Measurements from ENCODE around the gene HCK. TPM values are rescaled to one million over a fixed set of nuclear protein-coding genes. Genes with fewer than 3 reads are reported as not detected.

HCK gene
- polyA plus RNA-seq (2013), result 0.04 TPM in 1 of 2 replicates, not detected in the other

DNA sequence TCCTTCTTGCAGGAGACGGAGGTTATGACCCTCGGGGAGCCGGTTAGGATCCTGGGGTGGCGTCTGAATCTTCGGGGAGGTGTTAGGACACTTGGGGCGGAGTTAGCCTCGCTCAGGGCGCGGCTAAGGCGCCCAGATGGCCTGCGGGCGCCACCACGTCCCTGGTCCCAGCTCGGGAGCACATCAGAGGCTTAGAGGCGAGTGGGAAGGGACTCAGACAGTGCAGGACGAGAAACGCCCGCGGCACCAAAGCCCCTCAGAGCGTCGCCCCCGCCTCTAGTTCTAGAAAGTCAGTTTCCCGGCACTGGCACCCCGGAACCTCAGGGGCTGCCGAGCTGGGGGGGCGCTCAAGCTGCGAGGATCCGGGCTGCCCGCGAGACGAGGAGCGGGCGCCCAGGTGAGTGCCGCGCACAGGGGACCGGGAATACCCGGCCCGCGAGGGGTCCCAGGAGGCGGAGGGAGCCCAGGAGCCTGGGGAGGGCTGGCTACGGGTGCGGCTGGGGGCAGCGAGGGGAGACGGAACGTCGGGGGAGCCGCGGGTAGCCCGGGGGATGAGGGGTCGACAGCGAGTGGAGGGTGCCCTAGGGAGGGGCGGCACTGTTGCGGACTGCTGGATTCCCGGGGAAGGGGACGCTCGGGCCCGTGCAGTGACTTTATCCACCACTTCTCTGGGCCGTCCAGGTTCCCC is at the start of gene HCK:
Gene HCK, plus strand, starts transcription at position 153 of the 688 bp plus-strand sequence.
- Histone ChIP-seq H3K27me3 (ENCODE audit: insufficient read depth, low read length) (peaks cover 40% of the 10 kb centered on the region), H3K9ac (ENCODE audit: low read length) (no peak within 1 kb of the TSS), H4K12ac (ENCODE audit: low read depth, low read length) (no peak within 1 kb of the TSS), H2AFZ (ENCODE audit: insufficient read depth, low read length, poor library complexity) (peak within 1 kb of the TSS; percentile 18), H3K27ac (ENCODE audit: low read depth, low read length) (no peak within 1 kb of the TSS), H3K4me3 (ENCODE audit: low read depth, low read length) (no peak within 1 kb of the TSS), H2BK12ac (ENCODE audit: low read length) (no peak within 1 kb of the TSS), H3K9me3 (ENCODE audit: insufficient read depth, low read depth, low read length) (peaks cover 5% of the 10 kb centered on the region), H3K4me1 (ENCODE audit: control insufficient read depth in 1 of 2, insufficient read depth in 2 of 2, low read length in 2 of 2) (peaks cover 6% of the 10 kb centered on the region in 2 experiments), H3K79me1 (ENCODE audit: low read length) (no peaks in the 10 kb centered on the region), H4K91ac (ENCODE audit: low read depth, low read length) (no peak within 1 kb of the TSS), H3K14ac (ENCODE audit: low read length) (no peak within 1 kb of the TSS), H3K36me3 (ENCODE audit: control insufficient read depth in 1 of 2, insufficient read depth in 2 of 2, low read length in 2 of 2) (no peaks in the 10 kb centered on the region), H3K18ac (ENCODE audit: low read length) (no peak within 1 kb of the TSS), H2BK120ac (ENCODE audit: insufficient read depth, low read length, poor library complexity) (no peak within 1 kb of the TSS), H3K79me2 (ENCODE audit: control insufficient read depth, insufficient read depth, low read length, poor library complexity) (no peaks in the 10 kb centered on the region), H3K4me2 (ENCODE audit: low read length) (peak within 1 kb of the TSS; percentile 44), H2AK5ac (ENCODE audit: low read length) (no peak within 1 kb of the TSS), H3K4ac (ENCODE audit: low read depth, low read length) (no peak within 1 kb of the TSS), H4K8ac (ENCODE audit: low read depth, low read length) (no peak within 1 kb of the TSS), H2BK5ac (ENCODE audit: low read depth, low read length, poor library complexity) (no peak within 1 kb of the TSS), H3K23ac (ENCODE audit: low read length) (no peak within 1 kb of the TSS)
- DNase-seq, result peak in 1 of 2 donors; percentile 41
- WGBS (ENCODE audit: extremely low coverage, insufficient coverage, insufficient read length), result no CpG with 5 or more reads among the region's 58 CpGs

DNA sequence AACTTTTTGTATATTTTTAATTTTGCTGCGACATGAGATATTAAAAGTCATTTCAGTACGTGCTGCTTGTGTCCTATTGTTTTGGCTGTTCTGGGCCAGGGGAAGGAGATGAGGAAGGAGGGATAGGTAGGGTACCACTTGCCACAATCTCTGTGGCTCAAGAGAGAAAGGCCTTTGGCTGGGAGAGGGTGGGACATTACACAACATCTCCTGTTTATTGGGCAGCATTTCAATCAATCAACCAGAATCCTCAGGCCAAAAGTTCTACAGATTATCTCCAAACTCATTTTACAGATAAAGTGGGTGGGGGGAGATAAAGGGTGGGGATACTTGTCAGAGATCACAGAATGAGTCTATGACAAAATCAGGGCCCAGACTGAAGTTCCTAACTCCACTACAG is 48.7 kb upstream of the HCK start:
- Histone ChIP-seq H3K4ac (ENCODE audit: low read depth, low read length) (no peak overlapping the region), H2BK120ac (ENCODE audit: insufficient read depth, low read length, poor library complexity) (no peak overlapping the region), H4K8ac (ENCODE audit: low read depth, low read length) (no peak overlapping the region), H3K23ac (ENCODE audit: low read length) (no peak overlapping the region), H3K79me2 (ENCODE audit: control insufficient read depth, insufficient read depth, low read length, poor library complexity) (no peaks in the 10 kb centered on the region), H3K4me2 (ENCODE audit: low read length) (no peak overlapping the region), H3K4me3 (ENCODE audit: low read depth, low read length) (no peak overlapping the region), H4K12ac (ENCODE audit: low read depth, low read length) (no peak overlapping the region), H3K9ac (ENCODE audit: low read length) (no peak overlapping the region), H2AFZ (ENCODE audit: insufficient read depth, low read length, poor library complexity) (no peak overlapping the region), H3K79me1 (ENCODE audit: low read length) (no peaks in the 10 kb centered on the region), H3K9me3 (ENCODE audit: insufficient read depth, low read depth, low read length) (peaks cover 6% of the 10 kb centered on the region), H2AK5ac (ENCODE audit: low read length) (no peak overlapping the region), H4K91ac (ENCODE audit: low read depth, low read length) (no peak overlapping the region), H2BK5ac (ENCODE audit: low read depth, low read length, poor library complexity) (no peak overlapping the region), H3K36me3 (ENCODE audit: control insufficient read depth in 1 of 2, insufficient read depth in 2 of 2, low read length in 2 of 2) (no peaks in the 10 kb centered on the region), H2BK12ac (ENCODE audit: low read length) (no peak overlapping the region), H3K4me1 (ENCODE audit: control insufficient read depth in 1 of 2, insufficient read depth in 2 of 2, low read length in 2 of 2) (peaks cover 0 to 5% of the 10 kb centered on the region in 2 experiments), H3K27me3 (ENCODE audit: insufficient read depth, low read length) (no peaks in the 10 kb centered on the region), H3K14ac (ENCODE audit: low read length) (no peak overlapping the region), H3K18ac (ENCODE audit: low read length) (no peak overlapping the region), H3K27ac (ENCODE audit: low read depth, low read length) (no peak overlapping the region)
- DNase-seq, result no peak
- WGBS (ENCODE audit: extremely low coverage, insufficient coverage, insufficient read length), result no CpG with 5 or more reads among the region's 2 CpGs

DNA sequence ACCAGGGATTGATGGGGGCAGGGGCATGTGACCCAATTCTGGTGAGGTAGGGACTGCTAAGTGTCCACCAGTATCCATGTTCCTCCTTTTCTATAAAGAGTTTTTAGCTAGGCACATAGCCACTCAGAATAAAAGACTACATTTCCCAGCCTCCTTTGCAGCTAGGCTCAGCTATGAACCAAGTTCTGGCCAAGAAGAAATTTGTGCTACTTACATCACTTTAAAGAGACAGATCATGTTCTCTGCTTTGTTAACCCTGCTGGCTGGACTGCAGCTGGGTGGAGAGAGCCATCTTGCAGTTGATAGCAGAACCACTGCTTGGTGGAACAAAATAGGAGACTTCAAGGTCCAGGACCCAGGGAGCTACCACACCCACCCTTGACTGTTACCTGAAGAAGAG is 47.1 kb upstream of the HCK start:
- DNase-seq, result peak in 1 of 2 donors; percentile 15
- no peaks in the 10 kb centered on the region for H3K27me3 ChIP-seq (ENCODE audit: insufficient read depth, low read length)
- H3K4ac ChIP-seq (ENCODE audit: low read depth, low read length), result no peak overlapping the region
- no peak overlapping the region for H3K23ac ChIP-seq (ENCODE audit: low read length)
- H3K9me3 ChIP-seq (ENCODE audit: insufficient read depth, low read depth, low read length), result peaks cover 1% of the 10 kb centered on the region
- H3K14ac ChIP-seq (ENCODE audit: low read length), result no peak overlapping the region
- no peak overlapping the region for H4K91ac ChIP-seq (ENCODE audit: low read depth, low read length)
- H3K79me1 ChIP-seq (ENCODE audit: low read length), result no peaks in the 10 kb centered on the region
- H2BK12ac ChIP-seq (ENCODE audit: low read length), result no peak overlapping the region
- no peak overlapping the region for H3K18ac ChIP-seq (ENCODE audit: low read length)
- peaks cover 0 to 5% of the 10 kb centered on the region in 2 experiments for H3K4me1 ChIP-seq (ENCODE audit: control insufficient read depth in 1 of 2, insufficient read depth in 2 of 2, low read length in 2 of 2)
- H3K9ac ChIP-seq (ENCODE audit: low read length), result no peak overlapping the region
- no peak overlapping the region for H3K4me3 ChIP-seq (ENCODE audit: low read depth, low read length)
- H2AK5ac ChIP-seq (ENCODE audit: low read length), result no peak overlapping the region
- H3K79me2 ChIP-seq (ENCODE audit: control insufficient read depth, insufficient read depth, low read length, poor library complexity), result no peaks in the 10 kb centered on the region
- H2BK120ac ChIP-seq (ENCODE audit: insufficient read depth, low read length, poor library complexity), result no peak overlapping the region
- no peak overlapping the region for H2BK5ac ChIP-seq (ENCODE audit: low read depth, low read length, poor library complexity)
- H3K4me2 ChIP-seq (ENCODE audit: low read length), result no peak overlapping the region
- H3K27ac ChIP-seq (ENCODE audit: low read depth, low read length), result no peak overlapping the region
- no peak overlapping the region for H2AFZ ChIP-seq (ENCODE audit: insufficient read depth, low read length, poor library complexity)
- H3K36me3 ChIP-seq (ENCODE audit: control insufficient read depth in 1 of 2, insufficient read depth in 2 of 2, low read length in 2 of 2), result no peaks in the 10 kb centered on the region
- H4K12ac ChIP-seq (ENCODE audit: low read depth, low read length), result no peak overlapping the region
- H4K8ac ChIP-seq (ENCODE audit: low read depth, low read length), result no peak overlapping the region

DNA sequence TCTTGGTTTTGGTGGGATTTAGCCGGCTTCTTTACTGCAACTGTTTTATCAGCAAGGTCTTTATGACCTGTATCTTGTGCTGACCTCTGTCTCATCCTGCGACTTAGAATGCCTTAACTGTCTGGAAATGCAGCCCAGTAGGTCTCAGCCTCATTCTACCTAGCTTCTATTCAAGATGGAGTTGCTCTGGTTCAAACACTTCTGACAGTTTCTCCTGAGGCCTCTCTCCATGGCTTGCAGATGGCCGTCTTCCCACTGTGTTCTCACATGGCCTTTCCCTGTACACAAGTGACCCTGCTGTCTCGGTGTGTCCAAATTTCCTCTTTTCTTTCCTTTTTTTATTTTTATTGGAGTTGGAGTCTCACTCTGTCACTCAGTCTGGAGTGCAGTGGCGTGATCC is 46.0 kb upstream of the HCK start:
- no peaks in the 10 kb centered on the region for H3K79me2 ChIP-seq (ENCODE audit: control insufficient read depth, insufficient read depth, low read length, poor library complexity)
- WGBS (ENCODE audit: extremely low coverage, insufficient coverage, insufficient read length), result no CpG with 5 or more reads among the region's 5 CpGs
- no peak overlapping the region for H4K12ac ChIP-seq (ENCODE audit: low read depth, low read length)
- no peak overlapping the region for H3K18ac ChIP-seq (ENCODE audit: low read length)
- H2BK5ac ChIP-seq (ENCODE audit: low read depth, low read length, poor library complexity), result no peak overlapping the region
- H3K9me3 ChIP-seq (ENCODE audit: insufficient read depth, low read depth, low read length), result peaks cover 1% of the 10 kb centered on the region
- H2BK12ac ChIP-seq (ENCODE audit: low read length), result no peak overlapping the region
- peaks cover 0 to 5% of the 10 kb centered on the region in 2 experiments for H3K4me1 ChIP-seq (ENCODE audit: control insufficient read depth in 1 of 2, insufficient read depth in 2 of 2, low read length in 2 of 2)
- H3K4ac ChIP-seq (ENCODE audit: low read depth, low read length), result no peak overlapping the region
- H3K36me3 ChIP-seq (ENCODE audit: control insufficient read depth in 1 of 2, insufficient read depth in 2 of 2, low read length in 2 of 2), result no peaks in the 10 kb centered on the region
- no peak overlapping the region for H3K4me3 ChIP-seq (ENCODE audit: low read depth, low read length)
- no peaks in the 10 kb centered on the region for H3K27me3 ChIP-seq (ENCODE audit: insufficient read depth, low read length)
- no peak overlapping the region for H3K9ac ChIP-seq (ENCODE audit: low read length)
- no peak overlapping the region for H2BK120ac ChIP-seq (ENCODE audit: insufficient read depth, low read length, poor library complexity)
- no peak overlapping the region for H3K4me2 ChIP-seq (ENCODE audit: low read length)
- no peak overlapping the region for H2AFZ ChIP-seq (ENCODE audit: insufficient read depth, low read length, poor library complexity)
- H4K91ac ChIP-seq (ENCODE audit: low read depth, low read length), result no peak overlapping the region
- no peak overlapping the region for H4K8ac ChIP-seq (ENCODE audit: low read depth, low read length)
- no peak overlapping the region for H3K27ac ChIP-seq (ENCODE audit: low read depth, low read length)
- H3K14ac ChIP-seq (ENCODE audit: low read length), result no peak overlapping the region
- no peak overlapping the region for H3K23ac ChIP-seq (ENCODE audit: low read length)
- no peak overlapping the region for H2AK5ac ChIP-seq (ENCODE audit: low read length)
- no peak for DNase-seq
- no peaks in the 10 kb centered on the region for H3K79me1 ChIP-seq (ENCODE audit: low read length)

Data from trophoblast cell (in vitro differentiated cells and primary cell).